ENCODE results near the gene BUB1.
"Not testable (repeated sequence)": the region's sequence is repeated elsewhere in the genome, so short reads cannot be mapped to it uniquely, and the experiment has no call there.

The BUB1 gene

GRCh38 chr2:110714452-110715224 is 36.8 kb upstream of the BUB1 start:
- Histone ChIP-seq H3K36me3 (ENCODE audit: control insufficient read depth in 5 of 5, insufficient read depth in 5 of 5, low read length in 5 of 5) (no peaks in the 10 kb centered on the region), H3K27ac (ENCODE audit: low read depth, low read length) (peak overlapping the region; percentile 37), H3K9me3 (ENCODE audit: control insufficient read depth in 5 of 5, low read length in 5 of 5) (peaks cover 0 to 4% (median 0%) of the 10 kb centered on the region in 5 donors), H3K9ac (ENCODE audit: low read length in 5 of 5) (no peak overlapping the region), H3K4me3 (ENCODE audit: low read depth in 1 of 5, low read length in 5 of 5) (no peak overlapping the region), H3K27me3 (ENCODE audit: control insufficient read depth in 5 of 5, insufficient read depth in 4 of 5, low read length in 5 of 5) (peaks cover 0 to 4% (median 0%) of the 10 kb centered on the region in 5 donors), H3K4me1 (ENCODE audit: control insufficient read depth in 5 of 5, insufficient read depth in 5 of 5, low read length in 5 of 5) (peaks cover 5 to 35% (median 25%) of the 10 kb centered on the region in 5 donors)

GRCh38 chr2:110713513-110714362 is 35.9 kb upstream of the BUB1 start:
- Histone ChIP-seq H3K4me1 (ENCODE audit: control insufficient read depth in 5 of 5, insufficient read depth in 5 of 5, low read length in 5 of 5) (peaks cover 5 to 33% (median 24%) of the 10 kb centered on the region in 5 donors), H3K27me3 (ENCODE audit: control insufficient read depth in 5 of 5, insufficient read depth in 4 of 5, low read length in 5 of 5) (peaks cover 0 to 4% (median 0%) of the 10 kb centered on the region in 5 donors), H3K4me3 (ENCODE audit: low read depth in 1 of 5, low read length in 5 of 5) (no peak overlapping the region), H3K27ac (ENCODE audit: low read depth, low read length) (no peak overlapping the region), H3K36me3 (ENCODE audit: control insufficient read depth in 5 of 5, insufficient read depth in 5 of 5, low read length in 5 of 5) (no peaks in the 10 kb centered on the region), H3K9ac (ENCODE audit: low read length in 5 of 5) (no peak overlapping the region), H3K9me3 (ENCODE audit: control insufficient read depth in 5 of 5, low read length in 5 of 5) (peaks cover 0 to 4% (median 0%) of the 10 kb centered on the region in 5 donors)

GRCh38 chr2:110712737-110713136 is 34.9 kb upstream of the BUB1 start:
- peaks cover 0 to 4% (median 0%) of the 10 kb centered on the region in 5 donors for H3K27me3 ChIP-seq (ENCODE audit: control insufficient read depth in 5 of 5, insufficient read depth in 4 of 5, low read length in 5 of 5)
- peaks cover 0 to 4% (median 0%) of the 10 kb centered on the region in 5 donors for H3K9me3 ChIP-seq (ENCODE audit: control insufficient read depth in 5 of 5, low read length in 5 of 5)
- no peak overlapping the region for H3K4me3 ChIP-seq (ENCODE audit: low read depth in 1 of 5, low read length in 5 of 5)
- no peak overlapping the region for H3K27ac ChIP-seq (ENCODE audit: low read depth, low read length)
- H3K36me3 ChIP-seq (ENCODE audit: control insufficient read depth in 5 of 5, insufficient read depth in 5 of 5, low read length in 5 of 5) = no peaks in the 10 kb centered on the region
- H3K9ac ChIP-seq (ENCODE audit: low read length in 5 of 5) = no peak overlapping the region
- H3K4me1 ChIP-seq (ENCODE audit: control insufficient read depth in 5 of 5, insufficient read depth in 5 of 5, low read length in 5 of 5) = peaks cover 3 to 23% (median 19%) of the 10 kb centered on the region in 5 donors

- H3K9me3 ChIP-seq (ENCODE audit: control insufficient read depth in 5 of 5, low read length in 5 of 5) = peaks cover 0 to 4% (median 0%) of the 10 kb centered on the region in 5 donors
- H3K36me3 ChIP-seq (ENCODE audit: control insufficient read depth in 5 of 5, insufficient read depth in 5 of 5, low read length in 5 of 5) = no peaks in the 10 kb centered on the region
- H3K4me3 ChIP-seq (ENCODE audit: low read depth in 1 of 5, low read length in 5 of 5) = no peak overlapping the region
- peaks cover 0 to 4% (median 0%) of the 10 kb centered on the region in 5 donors for H3K27me3 ChIP-seq (ENCODE audit: control insufficient read depth in 5 of 5, insufficient read depth in 4 of 5, low read length in 5 of 5)
- no peaks in the 10 kb centered on the region for H3K4me1 ChIP-seq (ENCODE audit: control insufficient read depth in 5 of 5, insufficient read depth in 5 of 5, low read length in 5 of 5)
- H3K27ac ChIP-seq (ENCODE audit: low read depth, low read length) = no peak overlapping the region
- H3K9ac ChIP-seq (ENCODE audit: low read length in 5 of 5) = no peak overlapping the region
These were observed 30.6 kb upstream of the BUB1 start for GRCh38 chr2:110708455-110708854.

- Histone ChIP-seq H3K4me1 (ENCODE audit: control insufficient read depth in 5 of 5, insufficient read depth in 5 of 5, low read length in 5 of 5) (no peaks in the 10 kb centered on the region), H3K9ac (ENCODE audit: low read length in 5 of 5) (no peak overlapping the region), H3K9me3 (ENCODE audit: control insufficient read depth in 5 of 5, low read length in 5 of 5) (peaks cover 0 to 2% (median 0%) of the 10 kb centered on the region in 5 donors), H3K27me3 (ENCODE audit: control insufficient read depth in 5 of 5, insufficient read depth in 4 of 5, low read length in 5 of 5) (peaks cover 0 to 4% (median 0%) of the 10 kb centered on the region in 5 donors), H3K36me3 (ENCODE audit: control insufficient read depth in 5 of 5, insufficient read depth in 5 of 5, low read length in 5 of 5) (no peaks in the 10 kb centered on the region), H3K4me3 (ENCODE audit: low read depth in 1 of 5, low read length in 5 of 5) (no peak overlapping the region), H3K27ac (ENCODE audit: low read depth, low read length) (no peak overlapping the region)
These were observed 29.6 kb upstream of the BUB1 start for GRCh38 chr2:110707386-110707965.

- no peaks in the 10 kb centered on the region for H3K4me1 ChIP-seq (ENCODE audit: control insufficient read depth in 5 of 5, insufficient read depth in 5 of 5, low read length in 5 of 5)
- no peak overlapping the region for H3K9ac ChIP-seq (ENCODE audit: low read length in 5 of 5)
- H3K4me3 ChIP-seq (ENCODE audit: low read depth in 1 of 5, low read length in 5 of 5) = no peak overlapping the region
- H3K27me3 ChIP-seq (ENCODE audit: control insufficient read depth in 5 of 5, insufficient read depth in 4 of 5, low read length in 5 of 5) = no peaks in the 10 kb centered on the region
- no peaks in the 10 kb centered on the region for H3K36me3 ChIP-seq (ENCODE audit: control insufficient read depth in 5 of 5, insufficient read depth in 5 of 5, low read length in 5 of 5)
- no peak overlapping the region for H3K27ac ChIP-seq (ENCODE audit: low read depth, low read length)
- H3K9me3 ChIP-seq (ENCODE audit: control insufficient read depth in 5 of 5, low read length in 5 of 5) = no peaks in the 10 kb centered on the region
These were observed 24.9 kb upstream of the BUB1 start for GRCh38 chr2:110702514-110703380.

GRCh38 chr2:110698253-110698652 is 20.4 kb upstream of the BUB1 start:
- not testable (repeated sequence) for H3K27ac ChIP-seq (ENCODE audit: low read depth, low read length); H3K4me3 ChIP-seq (ENCODE audit: low read depth in 1 of 5, low read length in 5 of 5); H3K9me3 ChIP-seq (ENCODE audit: control insufficient read depth in 5 of 5, low read length in 5 of 5); H3K9ac ChIP-seq (ENCODE audit: low read length in 5 of 5); H3K36me3 ChIP-seq (ENCODE audit: control insufficient read depth in 5 of 5, insufficient read depth in 5 of 5, low read length in 5 of 5); H3K4me1 ChIP-seq (ENCODE audit: control insufficient read depth in 5 of 5, insufficient read depth in 5 of 5, low read length in 5 of 5); H3K27me3 ChIP-seq (ENCODE audit: control insufficient read depth in 5 of 5, insufficient read depth in 4 of 5, low read length in 5 of 5)

- not testable (repeated sequence) for H3K9ac ChIP-seq (ENCODE audit: low read length in 5 of 5); H3K9me3 ChIP-seq (ENCODE audit: control insufficient read depth in 5 of 5, low read length in 5 of 5); H3K27me3 ChIP-seq (ENCODE audit: control insufficient read depth in 5 of 5, insufficient read depth in 4 of 5, low read length in 5 of 5); H3K27ac ChIP-seq (ENCODE audit: low read depth, low read length); H3K4me3 ChIP-seq (ENCODE audit: low read depth in 1 of 5, low read length in 5 of 5); H3K36me3 ChIP-seq (ENCODE audit: control insufficient read depth in 5 of 5, insufficient read depth in 5 of 5, low read length in 5 of 5); H3K4me1 ChIP-seq (ENCODE audit: control insufficient read depth in 5 of 5, insufficient read depth in 5 of 5, low read length in 5 of 5)
These were observed 17.5 kb upstream of the BUB1 start for GRCh38 chr2:110695146-110695898.

All from subcutaneous abdominal adipose tissue (tissue), 5 donors.